Activated effector memory CD4-positive, alpha-beta T cell treated with anti-CD3 and anti-CD28 coated beads, Interleukin-2, amount 50 U/mL, for 16 hours (primary cell): ENCODE data around the gene LZTS2.
A peak's percentile ranks its signal among the peaks of the same experiment; 100 is the strongest.

Experiments used
- DNase-seq: peaks from one replicate; pipeline ENCODE4 v3.0.0-alpha.2; 2020

LZTS2 gene

GRCh38 chr10:100978901-100979195 lies 20.8 kb upstream of the LZTS2 start:
- DNase-seq, result no peak

- peak; percentile 46 for DNase-seq
Observed at GRCh38 chr10:100979791-100980272, 19.8 kb upstream of the LZTS2 start.

DNA sequence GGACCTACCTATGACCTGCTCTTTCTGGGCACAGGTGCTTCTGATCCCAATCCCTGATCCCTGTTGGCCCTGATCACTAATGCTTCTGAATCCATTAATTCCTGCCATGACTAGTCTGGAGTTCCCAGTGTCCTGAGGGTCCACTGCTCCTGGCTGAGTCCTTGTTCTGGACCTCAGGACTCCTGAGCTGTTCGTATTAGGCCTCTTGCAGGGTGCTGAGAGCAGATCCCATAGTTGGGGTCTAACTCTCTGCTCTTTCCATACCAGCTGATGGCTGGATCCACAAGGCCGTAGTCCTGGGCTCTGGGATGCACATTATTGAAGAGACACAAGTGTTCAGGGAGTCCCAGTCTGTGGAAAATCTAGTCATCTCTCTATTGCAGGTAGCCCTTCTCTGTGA lies 19.3 kb upstream of the LZTS2 start:
- peak; percentile 54 for DNase-seq

DNA sequence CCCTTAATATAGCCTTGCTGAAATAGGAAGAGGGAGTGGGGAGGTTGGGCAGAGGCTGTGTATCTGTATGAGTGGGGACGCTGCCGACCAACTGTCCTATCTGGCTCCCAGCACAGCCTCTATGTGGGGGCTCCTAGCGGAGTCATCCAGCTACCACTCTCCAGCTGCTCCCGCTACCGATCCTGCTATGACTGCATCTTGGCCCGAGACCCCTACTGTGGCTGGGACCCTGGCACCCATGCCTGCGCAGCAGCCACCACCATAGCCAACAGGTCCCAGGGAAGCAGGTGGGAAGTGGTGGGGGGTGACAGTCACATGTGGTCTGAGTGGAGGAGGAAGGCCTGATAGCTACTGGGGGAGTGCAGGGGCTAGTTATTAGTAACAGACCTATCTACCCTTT lies 18.9 kb upstream of the LZTS2 start:
- peak; percentile 34 for DNase-seq

- no peak for DNase-seq
Observed at GRCh38 chr10:100981178-100981772, 18.3 kb upstream of the LZTS2 start.

GRCh38 chr10:100982916-100983830 lies 16.4 kb upstream of the LZTS2 start:
- peak; percentile 58 for DNase-seq

DNA sequence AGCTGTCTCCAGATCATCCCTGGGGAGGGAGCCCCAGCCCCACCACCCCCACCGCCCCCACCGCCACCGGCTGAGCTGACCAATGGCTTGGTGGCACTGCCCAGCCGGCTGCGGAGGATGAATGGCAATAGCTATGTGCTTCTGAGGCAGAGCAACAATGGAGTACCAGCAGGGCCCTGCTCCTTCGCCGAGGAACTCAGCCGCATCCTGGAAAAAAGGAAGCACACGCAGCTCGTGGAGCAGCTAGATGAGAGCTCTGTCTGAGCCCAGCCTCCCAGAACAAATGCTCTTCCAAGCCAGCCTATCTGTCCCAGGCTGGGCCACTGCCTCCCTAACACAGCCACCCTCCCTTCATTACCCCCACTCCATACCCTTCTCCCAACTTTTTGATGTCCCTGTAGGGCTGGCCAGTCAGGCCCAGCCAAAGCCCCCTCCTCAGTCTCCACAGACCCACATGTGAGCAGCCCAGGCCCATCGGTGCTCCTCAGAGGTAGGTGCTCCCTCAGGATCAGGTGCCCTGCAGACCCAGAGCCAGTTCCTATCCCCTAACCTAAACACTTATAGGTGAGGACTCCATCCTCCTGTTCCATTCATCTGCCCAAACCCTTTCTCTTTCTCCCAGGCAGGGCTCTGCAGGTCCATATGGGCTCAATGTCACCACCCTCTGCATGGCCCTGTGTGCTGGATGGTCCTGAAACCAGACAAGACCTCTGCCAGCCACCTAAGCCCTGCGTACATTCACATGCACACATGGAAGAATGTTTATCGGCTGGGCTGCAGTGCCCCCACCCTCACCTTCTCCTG lies 15.5 kb upstream of the LZTS2 start:
- peak; percentile 55 for DNase-seq

GRCh38 chr10:100984672-100985177 lies 14.9 kb upstream of the LZTS2 start:
- peak; percentile 3 for DNase-seq

DNA sequence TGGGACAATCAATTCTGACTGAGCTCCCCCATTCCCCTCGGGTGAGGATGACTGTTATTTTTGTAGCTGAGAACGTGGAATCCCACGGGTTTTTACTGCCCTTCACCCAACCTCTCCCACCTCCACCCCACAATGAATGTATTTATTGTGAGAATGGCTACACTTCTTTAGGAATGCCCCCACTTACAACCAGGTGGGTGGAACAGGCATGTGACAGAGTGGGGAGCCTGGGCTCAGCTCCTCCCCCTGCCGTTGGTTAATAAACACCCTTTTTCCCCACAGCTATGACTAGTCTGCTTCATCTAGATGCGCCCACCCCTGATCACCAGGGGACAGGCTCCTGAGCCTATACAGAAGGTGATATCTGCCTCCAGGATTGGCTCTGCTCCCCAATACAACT lies 14.3 kb upstream of the LZTS2 start:
- DNase-seq, result peak; percentile 33

DNA sequence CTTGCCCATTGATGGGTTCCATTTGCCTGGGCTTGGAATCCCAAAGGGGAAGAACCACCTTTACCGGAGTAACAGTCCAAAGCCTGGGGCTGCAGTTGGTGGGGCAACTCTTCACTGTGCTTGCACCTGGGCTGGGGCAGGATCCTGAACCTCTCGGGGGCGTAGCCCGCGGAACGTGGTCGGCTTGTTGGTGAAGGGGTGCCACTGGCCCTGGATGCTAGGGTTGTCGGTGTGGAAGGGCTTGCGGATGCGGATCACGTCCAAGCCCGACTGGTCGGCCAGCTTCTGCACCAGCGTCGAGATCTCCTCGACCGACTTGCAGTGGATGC lies 13.0 kb upstream of the LZTS2 start:
- peak; percentile 62 for DNase-seq

GRCh38 chr10:100986952-100987684 lies 12.5 kb upstream of the LZTS2 start, which contains the start of the genes MRPL43 and TWNK:
Gene MRPL43 (minus strand): TSS chr10:100987497. CDS start chr10:100987443, 54 bp downstream.
Gene TWNK (plus strand): TSS chr10:100987543. CDS start chr10:100988211, 668 bp downstream.
- DNase-seq, result peak; percentile 95

- no peak for DNase-seq
Observed at GRCh38 chr10:100987685-100988049, 11.9 kb upstream of the LZTS2 start.

DNA sequence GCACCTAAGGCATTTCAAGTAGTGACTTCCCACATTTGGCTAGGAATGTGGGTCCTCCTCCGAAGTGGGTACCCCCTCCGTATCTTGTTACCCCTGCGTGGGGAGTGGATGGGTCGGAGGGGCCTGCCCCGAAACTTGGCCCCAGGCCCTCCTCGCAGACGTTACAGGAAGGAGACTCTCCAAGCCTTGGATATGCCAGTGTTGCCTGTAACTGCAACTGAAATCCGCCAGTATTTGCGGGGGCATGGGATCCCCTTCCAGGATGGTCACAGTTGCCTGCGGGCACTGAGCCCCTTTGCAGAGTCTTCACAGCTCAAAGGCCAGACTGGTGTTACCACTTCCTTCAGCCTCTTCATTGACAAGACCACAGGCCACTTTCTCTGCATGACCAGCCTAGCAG lies 11.4 kb upstream of the LZTS2 start:
- no peak for DNase-seq

GRCh38 chr10:100989088-100989487 lies 10.5 kb upstream of the LZTS2 start:
- DNase-seq, result no peak

DNA sequence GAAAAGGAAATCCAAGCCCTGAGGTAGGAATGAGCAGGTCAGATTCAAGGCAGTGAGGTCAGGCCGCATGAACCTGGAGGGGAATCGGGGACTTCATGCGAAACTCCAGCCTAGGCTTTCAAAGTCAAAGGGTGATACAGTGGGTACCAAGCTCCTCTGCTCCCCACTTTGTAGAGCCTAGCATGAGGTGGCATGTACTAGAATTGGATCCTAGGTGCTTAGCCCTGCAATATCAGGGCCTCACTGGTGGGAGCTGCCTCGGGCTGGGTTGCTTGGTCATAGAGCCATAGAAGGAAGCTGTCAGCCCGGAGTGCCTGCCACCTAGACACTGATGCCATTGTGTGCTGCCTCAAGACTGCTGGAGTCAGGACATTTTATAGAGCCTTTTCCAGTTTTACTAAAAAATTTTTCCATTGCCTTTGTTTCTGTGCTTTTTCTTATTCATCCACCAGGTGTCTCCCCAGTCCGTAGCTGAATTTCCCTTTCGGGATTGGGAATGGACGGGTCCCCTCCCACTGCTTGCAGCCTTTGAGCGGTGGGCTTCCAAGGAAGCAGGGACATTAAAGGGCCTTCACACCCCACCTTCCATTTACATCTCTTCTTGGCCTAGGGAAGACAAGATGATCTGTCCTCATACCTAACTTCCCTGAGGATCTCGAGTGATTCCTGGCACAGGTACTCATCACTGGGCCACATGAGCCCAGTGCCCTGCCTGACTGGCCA lies 5.5 kb upstream of the LZTS2 start:
- no peak for DNase-seq

DNA sequence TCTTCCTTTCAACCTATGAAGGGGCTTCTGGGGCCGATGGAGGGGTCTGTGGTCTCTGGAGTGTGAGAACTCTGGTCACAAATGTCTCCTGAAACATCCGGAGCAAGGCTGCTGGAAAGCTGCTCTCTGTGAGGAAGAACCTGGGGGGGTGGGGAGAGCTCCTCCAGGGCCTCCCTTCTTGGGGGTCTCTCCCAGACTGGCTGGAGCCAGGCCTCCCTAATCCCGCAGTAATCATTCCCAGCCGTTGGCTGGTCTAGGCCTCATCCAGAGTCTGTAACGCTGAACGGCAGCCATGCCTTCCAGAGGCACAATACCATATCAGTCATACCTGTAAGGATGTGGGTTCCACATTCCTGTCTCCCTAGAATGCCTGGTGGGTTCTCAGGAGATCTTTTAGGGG lies 4.4 kb upstream of the LZTS2 start:
- no peak for DNase-seq

GRCh38 chr10:100996678-100997359 lies 2.8 kb upstream of the LZTS2 start:
- DNase-seq, result peak; percentile 79

DNA sequence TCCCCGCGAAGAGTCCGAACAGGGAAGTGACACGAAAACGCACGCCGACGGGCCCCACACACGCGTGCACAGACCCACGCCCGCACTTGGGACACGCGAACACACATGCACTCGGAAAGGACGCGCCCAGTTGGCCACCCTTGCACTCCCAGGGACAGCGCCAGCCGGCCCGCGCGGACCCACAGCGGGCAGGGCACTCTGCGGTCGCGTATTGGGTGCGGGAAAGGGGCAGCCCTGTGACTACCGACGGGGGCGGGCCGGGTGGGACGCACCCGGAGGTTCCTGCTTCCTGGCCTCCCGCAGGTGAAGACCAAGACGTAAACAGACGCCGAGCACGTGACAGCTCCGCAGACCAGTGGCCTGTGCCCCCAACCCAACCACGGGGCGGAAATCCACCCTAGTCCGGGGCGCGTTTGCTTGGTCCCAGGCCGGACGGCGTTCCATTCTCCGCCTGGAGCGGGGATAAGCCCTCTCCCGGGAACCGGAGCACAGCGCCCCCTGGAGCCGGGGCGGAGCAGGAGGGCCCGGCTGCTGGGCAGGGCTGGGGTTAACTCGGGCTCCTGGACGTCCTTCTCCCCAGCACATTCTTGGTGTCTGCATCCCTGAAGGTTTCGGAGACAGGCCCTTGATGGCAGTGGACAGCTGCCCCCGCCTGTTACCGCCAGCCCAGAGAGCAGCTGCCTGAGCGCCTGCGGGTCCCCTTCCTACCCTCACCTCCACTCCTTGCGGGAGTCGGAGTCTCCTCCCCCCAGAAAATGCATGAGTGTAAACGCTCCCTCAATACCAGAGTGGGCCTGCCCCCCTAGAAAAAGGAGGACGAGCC lies 2.0 kb upstream of the LZTS2 start:
- peak; percentile 93 for DNase-seq

DNA sequence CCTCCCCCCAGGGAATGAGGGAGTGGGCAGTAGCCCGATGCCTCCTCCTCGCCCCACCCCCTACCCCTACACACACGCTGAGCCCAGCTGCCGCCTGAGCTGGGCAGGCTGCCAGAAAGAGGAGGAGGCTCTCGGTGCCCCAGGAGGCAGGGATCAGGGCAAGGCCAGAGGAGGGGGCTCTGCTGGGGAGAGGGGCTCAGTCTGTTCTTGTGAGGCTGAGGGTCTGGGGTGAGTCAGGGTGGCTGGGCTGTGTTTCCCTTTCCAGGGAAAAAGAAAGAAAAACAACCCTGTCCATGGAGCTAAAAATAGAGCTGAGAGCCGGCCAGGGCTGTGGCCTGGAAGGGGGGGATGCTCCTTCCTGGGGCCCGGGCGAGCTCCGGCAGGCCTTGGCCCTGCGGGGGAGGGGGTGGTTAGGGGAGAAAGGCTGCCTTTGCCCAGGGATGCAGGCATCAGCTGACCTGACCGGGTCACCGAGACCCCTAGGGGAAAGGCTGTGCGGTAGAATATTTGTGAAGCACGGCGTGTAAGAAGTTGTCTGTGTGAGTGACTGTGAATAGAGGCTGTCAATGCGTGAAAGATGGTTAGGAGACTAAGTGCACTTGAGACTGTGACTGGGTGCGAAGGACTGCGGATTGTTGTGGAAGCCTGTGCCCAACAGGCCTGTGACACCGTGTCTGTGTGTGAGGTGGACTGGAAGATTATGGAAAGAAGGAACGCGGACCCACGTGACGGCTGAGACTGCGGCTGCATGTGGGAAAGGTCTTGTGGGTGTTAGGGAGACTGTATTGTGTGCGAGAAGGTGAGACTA lies 1.2 kb upstream of the LZTS2 start:
- DNase-seq, result peak; percentile 87
